ENCODE results near the gene SLAMF6. TPM values are rescaled to one million over a fixed set of nuclear protein-coding genes. Genes with fewer than 3 reads are reported as not detected.

The SLAMF6 gene
- not detected for total RNA-seq

GRCh38 chr1:160522622-160523345 lies at the start of gene SLAMF6:
SLAMF6 (minus strand) TSS chr1:160523255; CDS start chr1:160523192, 63 bp downstream.
- Histone ChIP-seq H3K27ac (no peak within 1 kb of the TSS), H3K4me1 (no peaks in the 10 kb centered on the region), H3K9me3 (no peaks in the 10 kb centered on the region), H3K36me3 (no peaks in the 10 kb centered on the region), H3K4me3 (no peak within 1 kb of the TSS), H3K27me3 (no peaks in the 10 kb centered on the region)
- intact Hi-C loops (cut with DNase I), result no loop called here
- no peak for DNase-seq (ENCODE audit: low spot score in 2 of 2)
- TF ChIP-seq, protein P1, sequence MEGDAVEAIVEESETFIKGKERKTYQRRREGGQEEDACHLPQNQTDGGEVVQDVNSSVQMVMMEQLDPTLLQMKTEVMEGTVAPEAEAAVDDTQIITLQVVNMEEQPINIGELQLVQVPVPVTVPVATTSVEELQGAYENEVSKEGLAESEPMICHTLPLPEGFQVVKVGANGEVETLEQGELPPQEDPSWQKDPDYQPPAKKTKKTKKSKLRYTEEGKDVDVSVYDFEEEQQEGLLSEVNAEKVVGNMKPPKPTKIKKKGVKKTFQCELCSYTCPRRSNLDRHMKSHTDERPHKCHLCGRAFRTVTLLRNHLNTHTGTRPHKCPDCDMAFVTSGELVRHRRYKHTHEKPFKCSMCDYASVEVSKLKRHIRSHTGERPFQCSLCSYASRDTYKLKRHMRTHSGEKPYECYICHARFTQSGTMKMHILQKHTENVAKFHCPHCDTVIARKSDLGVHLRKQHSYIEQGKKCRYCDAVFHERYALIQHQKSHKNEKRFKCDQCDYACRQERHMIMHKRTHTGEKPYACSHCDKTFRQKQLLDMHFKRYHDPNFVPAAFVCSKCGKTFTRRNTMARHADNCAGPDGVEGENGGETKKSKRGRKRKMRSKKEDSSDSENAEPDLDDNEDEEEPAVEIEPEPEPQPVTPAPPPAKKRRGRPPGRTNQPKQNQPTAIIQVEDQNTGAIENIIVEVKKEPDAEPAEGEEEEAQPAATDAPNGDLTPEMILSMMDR (IDR thresholded peaks at IDR 0.05), result no peak

- no peak overlapping the region for H3K27ac ChIP-seq
- no peak for DNase-seq (ENCODE audit: low spot score in 2 of 2)
- H3K36me3 ChIP-seq, result no peaks in the 10 kb centered on the region
- TF ChIP-seq, protein P1 (IDR thresholded peaks at IDR 0.05), result no peak
- no peaks in the 10 kb centered on the region for H3K9me3 ChIP-seq
- no peaks in the 10 kb centered on the region for H3K27me3 ChIP-seq
- H3K4me3 ChIP-seq, result no peak overlapping the region
- intact Hi-C loops (cut with DNase I), result no loop called here
- H3K4me1 ChIP-seq, result no peaks in the 10 kb centered on the region
Measured at GRCh38 chr1:160570840-160571239, 47.8 kb upstream of the SLAMF6 start.

DNA sequence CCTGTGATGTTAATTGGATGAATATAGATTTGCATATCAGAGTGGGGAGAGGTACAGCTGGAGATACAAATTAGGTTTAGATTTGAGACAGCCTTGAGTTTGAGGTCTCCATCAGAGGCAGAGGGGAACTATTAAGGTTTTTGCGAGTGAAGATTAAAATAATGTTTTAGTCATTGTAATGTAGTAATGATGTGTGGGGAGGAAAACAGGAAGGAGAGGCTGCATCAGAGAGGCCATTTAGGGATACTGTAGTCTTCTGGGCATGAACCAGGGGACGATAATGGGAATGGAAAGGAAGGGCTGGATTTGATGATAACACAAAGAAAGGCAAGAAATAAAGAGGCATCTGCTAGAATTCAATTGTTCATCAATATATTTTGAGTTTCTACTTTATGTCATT lies 46.8 kb upstream of the SLAMF6 start:
- no peak for DNase-seq (ENCODE audit: low spot score in 2 of 2)
- H3K4me1 ChIP-seq, result no peaks in the 10 kb centered on the region
- no peak overlapping the region for H3K27ac ChIP-seq
- no peak overlapping the region for H3K4me3 ChIP-seq
- intact Hi-C loops (cut with DNase I), result no loop called here
- no peaks in the 10 kb centered on the region for H3K36me3 ChIP-seq
- TF ChIP-seq, protein P1 (IDR thresholded peaks at IDR 0.05), result no peak
- H3K27me3 ChIP-seq, result no peaks in the 10 kb centered on the region
- H3K9me3 ChIP-seq, result no peaks in the 10 kb centered on the region

GRCh38 chr1:160567858-160568682 lies 45.0 kb upstream of the SLAMF6 start:
- Histone ChIP-seq H3K4me1 (no peaks in the 10 kb centered on the region), H3K9me3 (no peaks in the 10 kb centered on the region), H3K27me3 (no peaks in the 10 kb centered on the region), H3K36me3 (no peaks in the 10 kb centered on the region), H3K27ac (no peak overlapping the region), H3K4me3 (no peak overlapping the region)
- intact Hi-C loops (cut with DNase I), result no loop called here
- no peak for DNase-seq (ENCODE audit: low spot score in 2 of 2)
- TF ChIP-seq, protein P1 (IDR thresholded peaks at IDR 0.05), result no peak

- H3K9me3 ChIP-seq, result no peaks in the 10 kb centered on the region
- TF ChIP-seq, protein P1 (IDR thresholded peaks at IDR 0.05), result no peak
- no peaks in the 10 kb centered on the region for H3K4me1 ChIP-seq
- intact Hi-C loops (cut with DNase I), result no loop called here
- no peak for DNase-seq (ENCODE audit: low spot score in 2 of 2)
- no peak overlapping the region for H3K4me3 ChIP-seq
- no peaks in the 10 kb centered on the region for H3K27me3 ChIP-seq
- H3K36me3 ChIP-seq, result no peaks in the 10 kb centered on the region
- no peak overlapping the region for H3K27ac ChIP-seq
Measured at GRCh38 chr1:160567341-160567740, 44.3 kb upstream of the SLAMF6 start.

Measured in ascending aorta (tissue), 2 donors.